A549 treated with Hydrocortisone at 1 μM for 4 hours (cell line): Measurements from ENCODE around the gene MGMT. TPM values are rescaled to one million over a fixed set of nuclear protein-coding genes. Genes with fewer than 3 reads are reported as not detected.

Experiments
- total RNA-seq: library from RNA; stranded (reverse); fragments of 200-300 nt; extraction: Qiagen RNA extraction; gene quantifications from 5 replicates; pipeline ENCODE4 v1.2.3, GENCODE V29; 2022

Gene MGMT
- 6.5 to 7.6 TPM (median 6.9 TPM) in 5 replicates for total RNA-seq

DNA sequence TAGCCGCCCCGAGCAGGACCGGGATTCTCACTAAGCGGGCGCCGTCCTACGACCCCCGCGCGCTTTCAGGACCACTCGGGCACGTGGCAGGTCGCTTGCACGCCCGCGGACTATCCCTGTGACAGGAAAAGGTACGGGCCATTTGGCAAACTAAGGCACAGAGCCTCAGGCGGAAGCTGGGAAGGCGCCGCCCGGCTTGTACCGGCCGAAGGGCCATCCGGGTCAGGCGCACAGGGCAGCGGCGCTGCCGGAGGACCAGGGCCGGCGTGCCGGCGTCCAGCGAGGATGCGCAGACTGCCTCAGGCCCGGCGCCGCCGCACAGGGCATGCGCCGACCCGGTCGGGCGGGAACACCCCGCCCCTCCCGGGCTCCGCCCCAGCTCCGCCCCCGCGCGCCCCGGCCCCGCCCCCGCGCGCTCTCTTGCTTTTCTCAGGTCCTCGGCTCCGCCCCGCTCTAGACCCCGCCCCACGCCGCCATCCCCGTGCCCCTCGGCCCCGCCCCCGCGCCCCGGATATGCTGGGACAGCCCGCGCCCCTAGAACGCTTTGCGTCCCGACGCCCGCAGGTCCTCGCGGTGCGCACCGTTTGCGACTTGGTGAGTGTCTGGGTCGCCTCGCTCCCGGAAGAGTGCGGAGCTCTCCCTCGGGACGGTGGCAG, at the start of gene MGMT:
Gene MGMT, plus strand, starts transcription at position 539 of the 656 bp plus-strand sequence.

